Epithelial cell of proximal tubule (primary cell): Measurements from ENCODE around the gene VEZF1. TPM values are rescaled to one million over a fixed set of nuclear protein-coding genes. Genes with fewer than 3 reads are reported as not detected.

Experiments
- DNase-seq: peaks from one replicate; pipeline ENCODE4 v3.0.0-alpha.2; 2011; ENCODE audit warnings: low read depth
- H3K4me3 ChIP-seq: 2 replicates; pipeline ENCODE4 v1.5.1; 2011; ENCODE audit warnings: low read depth, mild to moderate bottlenecking, low read length
- CTCF ChIP-seq: conservative IDR thresholded peaks from 2 replicates; pipeline ENCODE4 v1.5.1; 2012; ENCODE audit warnings: low read depth, mild to moderate bottlenecking, low read length
- total RNA-seq: library from RNA; depleted of rRNA; stranded (reverse); fragments of >200 nt; gene quantifications from 2 replicates; pipeline ENCODE4 v1.2.3, GENCODE V29; 2015

Gene VEZF1
- total RNA-seq, 1 donor from 2014 or later, result 54.6 TPM

GRCh38 chr17:57955183-57955931 is 32.7 kb downstream of the VEZF1 start, which contains the start of gene CUEDC1:
TSS of gene CUEDC1 (minus strand) at chr17:57955412. CDS start at chr17:57885564, 69,848 bp downstream.
- no peak for TF ChIP-seq CTCF
- H3K4me3 ChIP-seq, result peak within 1 kb of the TSS; percentile 78
- no peak for DNase-seq

GRCh38 chr17:57954397-57955182 is 33.5 kb downstream of the VEZF1 start:
- TF ChIP-seq CTCF, result no peak
- peak overlapping the region; percentile 78 for H3K4me3 ChIP-seq
- no peak for DNase-seq

GRCh38 chr17:57953705-57954396 is 34.2 kb downstream of the VEZF1 start:
- no peak for DNase-seq
- peak overlapping the region; percentile 78 for H3K4me3 ChIP-seq
- TF ChIP-seq CTCF, result no peak

- DNase-seq, result no peak
- H3K4me3 ChIP-seq, result no peak overlapping the region
- TF ChIP-seq CTCF, result no peak
These were observed 34.8 kb downstream of the VEZF1 start for GRCh38 chr17:57953219-57953618.

GRCh38 chr17:57949649-57950048 is 38.4 kb downstream of the VEZF1 start:
- no peak overlapping the region for H3K4me3 ChIP-seq
- DNase-seq, result no peak
- no peak for TF ChIP-seq CTCF

GRCh38 chr17:57948555-57949420 is 39.3 kb downstream of the VEZF1 start:
- H3K4me3 ChIP-seq, result no peak overlapping the region
- peak; percentile 38 for TF ChIP-seq CTCF
- DNase-seq, result peak; percentile 100
